ENCODE measurements around the gene LDLR.

Gene LDLR

GRCh38 chr19:11089254-11090013 is at the start of gene LDLR:
LDLR (plus strand) TSS chr19:11089463; CDS start chr19:11089549, 86 bp downstream.
- Mint-ChIP-seq H3K27ac (peak within 1 kb of the TSS; percentile 72), H3K4me1 (peaks cover 18% of the 10 kb centered on the region), H3K36me3 (no peaks in the 10 kb centered on the region), H3K4me3 (peak within 1 kb of the TSS; percentile 81), H3K9me3 (no peaks in the 10 kb centered on the region), H3K27me3 (no peaks in the 10 kb centered on the region)
- ATAC-seq, result no peak

- Mint-ChIP-seq H3K9me3 (no peaks in the 10 kb centered on the region), H3K4me1 (peaks cover 15% of the 10 kb centered on the region), H3K27ac (no peak overlapping the region), H3K36me3 (peaks cover 78% of the 10 kb centered on the region), H3K4me3 (no peak overlapping the region), H3K27me3 (peaks cover 11% of the 10 kb centered on the region)
- ATAC-seq, result no peak
Measured at GRCh38 chr19:11041194-11041593, 48.1 kb upstream of the LDLR start.

GRCh38 chr19:11041966-11042627 is 47.2 kb upstream of the LDLR start:
- peaks cover 16% of the 10 kb centered on the region for H3K4me1 Mint-ChIP-seq
- H3K27ac Mint-ChIP-seq, result no peak overlapping the region
- no peaks in the 10 kb centered on the region for H3K9me3 Mint-ChIP-seq
- H3K27me3 Mint-ChIP-seq, result peaks cover 11% of the 10 kb centered on the region
- no peak overlapping the region for H3K4me3 Mint-ChIP-seq
- no peak for ATAC-seq
- H3K36me3 Mint-ChIP-seq, result peaks cover 70% of the 10 kb centered on the region

- Mint-ChIP-seq H3K27me3 (peaks cover 11% of the 10 kb centered on the region), H3K36me3 (peaks cover 55% of the 10 kb centered on the region), H3K4me1 (peaks cover 31% of the 10 kb centered on the region), H3K4me3 (no peak overlapping the region), H3K27ac (no peak overlapping the region), H3K9me3 (no peaks in the 10 kb centered on the region)
- no peak for ATAC-seq
Measured at GRCh38 chr19:11044431-11044830, 44.8 kb upstream of the LDLR start.

- ATAC-seq, result no peak
Measured at GRCh38 chr19:11045536-11045935, 43.7 kb upstream of the LDLR start.

GRCh38 chr19:11046605-11047354 is 42.5 kb upstream of the LDLR start:
- Mint-ChIP-seq H3K4me1 (peaks cover 54% of the 10 kb centered on the region), H3K36me3 (peaks cover 42% of the 10 kb centered on the region), H3K9me3 (no peaks in the 10 kb centered on the region), H3K27ac (no peak overlapping the region), H3K27me3 (peaks cover 11% of the 10 kb centered on the region), H3K4me3 (no peak overlapping the region)
- ATAC-seq, result no peak

More at GRCh38 chr19:11045536-11045935, 43.7 kb upstream of the LDLR start:
- Mint-ChIP-seq H3K27me3 (peaks cover 11% of the 10 kb centered on the region), H3K27ac (no peak overlapping the region), H3K4me3 (no peak overlapping the region), H3K4me1 (peaks cover 42% of the 10 kb centered on the region), H3K9me3 (no peaks in the 10 kb centered on the region), H3K36me3 (peaks cover 50% of the 10 kb centered on the region)

- Mint-ChIP-seq H3K27ac (no peak overlapping the region), H3K4me3 (no peak overlapping the region), H3K4me1 (peaks cover 64% of the 10 kb centered on the region), H3K36me3 (peaks cover 36% of the 10 kb centered on the region), H3K9me3 (no peaks in the 10 kb centered on the region), H3K27me3 (peaks cover 11% of the 10 kb centered on the region)
- no peak for ATAC-seq
Measured at GRCh38 chr19:11047866-11048265, 41.4 kb upstream of the LDLR start.

- H3K4me3 Mint-ChIP-seq, result no peak overlapping the region
- H3K27ac Mint-ChIP-seq, result no peak overlapping the region
- peaks cover 66% of the 10 kb centered on the region for H3K4me1 Mint-ChIP-seq
- H3K36me3 Mint-ChIP-seq, result peaks cover 35% of the 10 kb centered on the region
- no peaks in the 10 kb centered on the region for H3K9me3 Mint-ChIP-seq
- H3K27me3 Mint-ChIP-seq, result no peaks in the 10 kb centered on the region
- ATAC-seq, result no peak
Measured at GRCh38 chr19:11050323-11051114, 38.7 kb upstream of the LDLR start.

- Mint-ChIP-seq H3K36me3 (peaks cover 45% of the 10 kb centered on the region), H3K9me3 (no peaks in the 10 kb centered on the region)
Measured at GRCh38 chr19:11053817-11054195, 35.5 kb upstream of the LDLR start.

GRCh38 chr19:11054200-11054599 is 35.1 kb upstream of the LDLR start:
- Mint-ChIP-seq H3K4me1 (peaks cover 38% of the 10 kb centered on the region), H3K27ac (no peak overlapping the region), H3K9me3 (no peaks in the 10 kb centered on the region), H3K36me3 (peaks cover 46% of the 10 kb centered on the region), H3K4me3 (no peak overlapping the region), H3K27me3 (no peaks in the 10 kb centered on the region)
- ATAC-seq, result no peak

More at GRCh38 chr19:11053817-11054195, 35.5 kb upstream of the LDLR start:
- ATAC-seq, result no peak
- Mint-ChIP-seq H3K4me1 (peaks cover 42% of the 10 kb centered on the region), H3K27ac (no peak overlapping the region), H3K4me3 (no peak overlapping the region), H3K27me3 (no peaks in the 10 kb centered on the region)

- Mint-ChIP-seq H3K4me1 (peaks cover 34% of the 10 kb centered on the region), H3K27me3 (no peaks in the 10 kb centered on the region), H3K4me3 (no peak overlapping the region), H3K36me3 (peaks cover 50% of the 10 kb centered on the region), H3K27ac (no peak overlapping the region), H3K9me3 (no peaks in the 10 kb centered on the region)
- no peak for ATAC-seq
Measured at GRCh38 chr19:11054628-11055027, 34.6 kb upstream of the LDLR start.

GRCh38 chr19:11058246-11059030 is 30.8 kb upstream of the LDLR start:
- no peaks in the 10 kb centered on the region for H3K9me3 Mint-ChIP-seq
- no peak overlapping the region for H3K27ac Mint-ChIP-seq
- no peak for ATAC-seq
- no peak overlapping the region for H3K4me3 Mint-ChIP-seq
- peaks cover 75% of the 10 kb centered on the region for H3K36me3 Mint-ChIP-seq
- H3K27me3 Mint-ChIP-seq, result no peaks in the 10 kb centered on the region
- no peaks in the 10 kb centered on the region for H3K4me1 Mint-ChIP-seq

GRCh38 chr19:11059511-11060358 is 29.5 kb upstream of the LDLR start:
- Mint-ChIP-seq H3K36me3 (peaks cover 75% of the 10 kb centered on the region), H3K27ac (no peak overlapping the region), H3K27me3 (no peaks in the 10 kb centered on the region), H3K4me1 (no peaks in the 10 kb centered on the region), H3K9me3 (no peaks in the 10 kb centered on the region), H3K4me3 (no peak overlapping the region)
- ATAC-seq, result no peak

Measured in stimulated activated memory B cell treated with anti-CD40 and anti-IgM and Interleukin-4, amounts not matched to agents 10 μg/mL and 1 μg/mL and 100 μg/mL, for 72 hours (primary cell).